NB4 (cell line): ENCODE data around the gene SLC47A2.

Experiments used
- DNase-seq: peaks from one replicate; pipeline ENCODE4 v3.0.0; 2010; ENCODE audit warnings: low read depth
- H3K4me3 ChIP-seq: one replicate; pipeline ENCODE4 v1.5.1; 2011; ENCODE audit warnings: mild to moderate bottlenecking, low read depth, low read length, moderate library complexity
- CTCF ChIP-seq: IDR thresholded peaks from one replicate; pipeline ENCODE4 v1.5.1; 2012; ENCODE audit warnings: low read depth, low read length
- MAX ChIP-seq: IDR thresholded peaks from 2 replicates; pipeline ENCODE4 v1.6.1; 2011; ENCODE audit warnings: low read depth, low read length
- MYC ChIP-seq: IDR thresholded peaks from 2 replicates; pipeline ENCODE4 v1.6.1; 2011; ENCODE audit warnings: low read depth, low read length
- POLR2A ChIP-seq: IDR thresholded peaks from 2 replicates; pipeline ENCODE4 v1.6.1; 2011; ENCODE audit warnings: mild to moderate bottlenecking; ENCODE audit not compliant: insufficient read length; ENCODE audit errors: extremely low read depth

Gene SLC47A2

GRCh38 chr17:19759568-19760549 lies 43.5 kb upstream of the SLC47A2 start:
- no peak overlapping the region for H3K4me3 ChIP-seq
- TF ChIP-seq CTCF = no peak
- TF ChIP-seq MYC = no peak
- TF ChIP-seq MAX = no peak
- no peak for TF ChIP-seq POLR2A
- no peak for DNase-seq

- no peak for TF ChIP-seq MYC
- TF ChIP-seq CTCF = no peak
- no peak for TF ChIP-seq MAX
- no peak for TF ChIP-seq POLR2A
- no peak overlapping the region for H3K4me3 ChIP-seq
- no peak for DNase-seq
These were observed 41.3 kb upstream of the SLC47A2 start for GRCh38 chr17:19757536-19758180.

- DNase-seq = no peak
- no peak overlapping the region for H3K4me3 ChIP-seq
- TF ChIP-seq POLR2A (no peak), CTCF (no peak), MAX (no peak), MYC (no peak)
These were observed 40.2 kb upstream of the SLC47A2 start for GRCh38 chr17:19756546-19756945.

GRCh38 chr17:19755821-19756510 lies 39.6 kb upstream of the SLC47A2 start:
- DNase-seq = no peak
- TF ChIP-seq CTCF = no peak
- no peak overlapping the region for H3K4me3 ChIP-seq

GRCh38 chr17:19755392-19755791 lies 39.0 kb upstream of the SLC47A2 start:
- DNase-seq = no peak
- H3K4me3 ChIP-seq = no peak overlapping the region
- no peak for TF ChIP-seq CTCF
- TF ChIP-seq MAX = no peak
- TF ChIP-seq MYC = no peak
- TF ChIP-seq POLR2A = no peak
